Tibial artery (tissue), 4 donors: ENCODE results near the gene SEMA4C.

Source experiments
- DNase-seq, 2 donors: peaks; one replicate each; pipeline ENCODE4 v3.0.0-alpha.2; 2019
- H3K27ac ChIP-seq, 2 donors: fragments of 200-600 bp; sonication (generic) in 1 of 2; 1 replicate in 1 of 2; 2 replicates in 1 of 2; pipeline ENCODE4 v1.5.1; 2018 to 2019; ENCODE audit warnings: mild to moderate bottlenecking in 1 of 2
- H3K27me3 ChIP-seq, 2 donors: fragments of 200-600 bp; sonication (generic) in 1 of 2; one replicate each; pipeline versions ENCODE4 v1.5.1 to v1.6.0; 2016 to 2019
- H3K36me3 ChIP-seq, 3 donors: fragments of 200-600 bp; sonication (generic) in 2 of 3; one replicate each; pipeline ENCODE4 v1.5.1; 2016 to 2019; ENCODE audit warnings: mild to moderate bottlenecking in 2 of 3
- H3K4me1 ChIP-seq, 4 donors: fragments of 200-600 bp; sonication (generic) in 2 of 4; 1 replicate in 3 of 4; 2 replicates in 1 of 4; pipeline ENCODE4 v1.5.1; 2016 to 2019
- H3K4me3 ChIP-seq, 2 donors: fragments of 200-600 bp; sonication (generic) in 1 of 2; 1 replicate in 1 of 2; 2 replicates in 1 of 2; pipeline ENCODE4 v1.5.1; 2018 to 2019; ENCODE audit warnings: mild to moderate bottlenecking in 2 of 2
- H3K9me3 ChIP-seq, 3 donors: fragments of 200-600 bp; sonication (generic) in 1 of 3; one replicate each; pipeline ENCODE4 v1.5.1; 2016 to 2019
- intact Hi-C: fragments of 100-400 bp; cut with DNase I; formaldehyde crosslinking; loops from one replicate; pipeline ENCODE4 v1.15.0; 2023; ENCODE audit warnings: low total_unique reads
- TF ChIP-seq, protein P1 (sequence below), 2 experiments: fragments of 200-600 bp in 1 of 2; fragments of 450-650 bp in 1 of 2; IDR thresholded peaks; one replicate each; pipeline ENCODE4 v1.5.1; 2017 to 2019; ENCODE audit warnings: antibody characterized with exemption in 2 of 2, mild to moderate bottlenecking in 1 of 2, moderate library complexity in 1 of 2

Gene SEMA4C

DNA sequence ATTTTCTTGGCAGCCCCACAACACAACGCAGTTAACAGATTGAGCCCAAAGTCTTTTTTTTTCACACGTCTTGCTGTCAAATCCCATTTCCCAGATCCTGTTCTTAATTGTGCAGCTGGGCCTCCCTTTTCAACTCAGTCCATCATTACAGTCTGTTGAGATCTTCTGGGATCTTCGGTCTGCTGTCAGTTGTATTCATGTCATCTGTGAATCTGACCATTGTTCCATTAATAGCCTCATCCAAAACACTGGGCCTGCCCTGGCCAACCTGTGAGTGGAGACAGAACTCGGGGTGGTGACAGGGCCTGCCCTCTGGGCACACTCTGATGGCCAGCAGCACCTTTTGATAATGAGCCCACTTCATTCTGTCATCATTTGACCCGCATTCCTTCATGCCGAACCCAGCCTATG lies 39.7 kb upstream of the SEMA4C start:
- H3K4me1 ChIP-seq, result peaks cover 7 to 38% (median 23%) of the 10 kb centered on the region in 4 donors
- TF ChIP-seq, protein P1, sequence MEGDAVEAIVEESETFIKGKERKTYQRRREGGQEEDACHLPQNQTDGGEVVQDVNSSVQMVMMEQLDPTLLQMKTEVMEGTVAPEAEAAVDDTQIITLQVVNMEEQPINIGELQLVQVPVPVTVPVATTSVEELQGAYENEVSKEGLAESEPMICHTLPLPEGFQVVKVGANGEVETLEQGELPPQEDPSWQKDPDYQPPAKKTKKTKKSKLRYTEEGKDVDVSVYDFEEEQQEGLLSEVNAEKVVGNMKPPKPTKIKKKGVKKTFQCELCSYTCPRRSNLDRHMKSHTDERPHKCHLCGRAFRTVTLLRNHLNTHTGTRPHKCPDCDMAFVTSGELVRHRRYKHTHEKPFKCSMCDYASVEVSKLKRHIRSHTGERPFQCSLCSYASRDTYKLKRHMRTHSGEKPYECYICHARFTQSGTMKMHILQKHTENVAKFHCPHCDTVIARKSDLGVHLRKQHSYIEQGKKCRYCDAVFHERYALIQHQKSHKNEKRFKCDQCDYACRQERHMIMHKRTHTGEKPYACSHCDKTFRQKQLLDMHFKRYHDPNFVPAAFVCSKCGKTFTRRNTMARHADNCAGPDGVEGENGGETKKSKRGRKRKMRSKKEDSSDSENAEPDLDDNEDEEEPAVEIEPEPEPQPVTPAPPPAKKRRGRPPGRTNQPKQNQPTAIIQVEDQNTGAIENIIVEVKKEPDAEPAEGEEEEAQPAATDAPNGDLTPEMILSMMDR (IDR thresholded peaks at IDR 0.05), result no peak
- no peak overlapping the region for H3K27ac ChIP-seq
- no peak overlapping the region for H3K4me3 ChIP-seq
- H3K36me3 ChIP-seq, result no peaks in the 10 kb centered on the region
- DNase-seq, result no peak
- peaks cover 0 to 4% of the 10 kb centered on the region in 2 donors for H3K27me3 ChIP-seq
- intact Hi-C loops, result no loop called here
- H3K9me3 ChIP-seq, result no peaks in the 10 kb centered on the region

DNA sequence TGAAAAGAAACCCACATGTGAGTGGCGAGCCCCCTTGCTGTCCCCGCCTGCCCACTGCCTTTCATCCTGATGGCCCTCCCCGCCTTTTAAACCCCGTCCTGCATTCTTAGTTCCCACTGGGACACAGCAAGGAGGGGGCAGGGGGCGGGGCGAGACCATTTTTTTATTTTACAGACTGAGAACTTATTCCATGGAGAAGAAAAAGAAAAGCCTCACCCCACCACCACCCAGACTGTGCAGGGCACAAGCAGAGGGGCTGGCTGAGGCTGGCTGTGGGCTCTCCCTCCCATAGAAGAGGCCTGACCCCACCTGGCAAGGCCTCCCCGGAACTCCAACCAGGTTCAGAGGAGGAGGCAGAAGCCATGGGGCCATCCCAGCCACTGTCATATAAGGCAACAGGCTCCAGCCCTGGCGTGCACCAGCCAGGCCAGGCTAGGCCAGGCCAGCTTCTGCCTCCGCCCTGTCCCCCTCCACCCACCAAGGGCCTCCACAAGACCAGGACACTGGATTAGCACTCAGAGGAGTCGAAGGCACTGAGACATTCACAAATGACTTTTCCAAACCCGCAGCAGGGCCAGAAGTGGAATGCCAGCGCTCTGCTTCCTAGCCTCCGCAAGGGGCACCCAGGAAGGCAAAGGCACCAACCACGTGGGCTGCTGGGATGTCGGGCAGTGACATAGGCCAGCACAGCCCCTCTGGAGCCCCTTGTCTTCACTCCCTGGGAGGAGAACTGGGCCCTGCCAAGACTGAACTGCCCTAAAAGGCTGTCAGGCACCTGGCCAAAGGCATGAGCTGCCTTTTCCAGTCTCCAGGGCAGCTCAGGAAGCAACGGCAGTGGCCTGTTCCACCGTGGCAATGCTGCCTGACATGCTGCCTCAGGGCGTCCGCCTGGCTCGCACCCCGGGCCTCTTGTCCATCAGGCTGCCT lies 37.5 kb upstream of the SEMA4C start:
- peak overlapping the region; percentile 42 to 43 for H3K4me3 ChIP-seq
- H3K36me3 ChIP-seq, result no peaks in the 10 kb centered on the region
- intact Hi-C loops, result loop anchor here (1.0 to 2.0 kb wide), 3 partner anchors 19 to 49 kb away; partner anchors contain the start of gene ANKRD39
- H3K27me3 ChIP-seq, result no peaks in the 10 kb centered on the region
- H3K9me3 ChIP-seq, result no peaks in the 10 kb centered on the region
- peaks cover 7 to 55% (median 32%) of the 10 kb centered on the region in 4 donors for H3K4me1 ChIP-seq
- TF ChIP-seq, protein P1 (IDR thresholded peaks at IDR 0.05), result peak in 1 of 2 experiments; percentile 29
- DNase-seq, result peak; percentile 92 to 98
- peak overlapping the region; percentile 87 to 97 for H3K27ac ChIP-seq

DNA sequence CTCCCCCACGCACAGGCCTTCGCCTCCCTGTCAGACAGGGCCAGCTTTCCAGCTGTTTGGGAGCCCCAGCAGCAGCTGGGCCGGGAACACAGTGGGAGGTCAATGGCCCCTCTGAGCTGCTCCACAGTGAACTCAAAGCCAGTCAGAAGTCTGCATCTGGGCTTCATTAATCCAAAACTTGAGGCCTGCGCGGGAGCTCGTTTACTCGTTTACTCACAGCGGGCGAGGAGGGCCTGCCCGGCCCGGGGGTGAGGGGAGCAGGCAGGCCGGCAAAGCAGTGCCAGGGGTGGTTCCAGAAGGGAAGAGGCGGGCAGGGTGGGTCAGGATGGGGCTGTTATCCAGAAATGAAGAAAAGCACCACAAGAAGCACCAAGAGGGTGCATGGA lies 36.8 kb upstream of the SEMA4C start:
- intact Hi-C loops, result loop anchor here (1.0 to 2.0 kb wide), 3 partner anchors 18 to 48 kb away; partner anchors contain the start of gene ANKRD39
- peak; percentile 64 to 83 for DNase-seq
- TF ChIP-seq, protein P1 (IDR thresholded peaks at IDR 0.05), result no peak
- Histone ChIP-seq H3K9me3 (no peaks in the 10 kb centered on the region), H3K36me3 (no peaks in the 10 kb centered on the region), H3K4me3 (peak overlapping the region; percentile 42 to 43), H3K27me3 (no peaks in the 10 kb centered on the region), H3K4me1 (peaks cover 7 to 55% (median 32%) of the 10 kb centered on the region in 4 donors), H3K27ac (peak overlapping the region; percentile 87 to 97)

DNA sequence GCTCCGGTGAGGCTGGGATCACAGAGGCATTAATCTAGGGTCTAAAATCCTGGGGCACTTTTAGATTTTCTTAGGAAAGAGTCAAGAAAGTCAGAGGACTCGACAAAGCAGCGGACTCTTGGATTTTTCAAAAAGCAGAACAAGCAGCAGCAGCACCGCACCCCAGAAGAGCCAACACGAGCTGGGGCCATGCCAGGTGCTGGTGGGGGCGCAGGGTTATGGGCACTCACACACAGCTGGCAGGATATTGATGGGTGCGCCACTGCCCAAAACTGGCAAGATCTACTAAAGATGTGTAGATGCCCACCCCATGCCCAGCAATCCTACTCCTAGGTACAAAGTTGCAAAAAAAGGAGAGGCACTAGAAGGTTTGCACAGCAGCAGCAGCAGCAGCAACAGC lies 33.9 kb upstream of the SEMA4C start:
- TF ChIP-seq, protein P1 (IDR thresholded peaks at IDR 0.05), result no peak
- Histone ChIP-seq H3K27me3 (no peaks in the 10 kb centered on the region), H3K36me3 (no peaks in the 10 kb centered on the region), H3K27ac (peak overlapping the region; percentile 15 to 97), H3K9me3 (no peaks in the 10 kb centered on the region), H3K4me1 (peaks cover 7 to 55% (median 33%) of the 10 kb centered on the region in 4 donors), H3K4me3 (no peak overlapping the region)
- intact Hi-C loops, result no loop called here
- no peak for DNase-seq

DNA sequence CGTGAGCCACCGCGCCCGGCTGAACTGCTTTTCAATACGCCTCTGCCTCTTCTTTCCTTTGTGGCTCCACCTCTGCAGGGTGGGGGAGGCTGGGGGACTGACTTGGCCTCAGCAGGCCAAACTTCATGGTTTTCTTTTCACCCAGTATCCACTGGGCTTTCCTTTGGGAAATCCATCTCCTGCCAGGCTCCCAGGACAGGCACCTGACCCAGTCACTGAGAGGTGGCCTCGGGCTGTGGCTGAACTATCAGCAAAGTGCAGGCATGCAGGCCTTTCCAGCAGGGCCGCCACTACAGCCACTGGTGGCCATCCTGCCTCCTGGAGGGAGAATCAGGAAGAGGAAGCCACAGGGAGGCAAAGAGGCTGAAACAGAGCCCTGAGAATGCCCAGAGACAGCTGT lies 33.4 kb upstream of the SEMA4C start:
- intact Hi-C loops, result no loop called here
- no peak for DNase-seq
- Histone ChIP-seq H3K9me3 (no peaks in the 10 kb centered on the region), H3K4me3 (no peak overlapping the region), H3K27me3 (no peaks in the 10 kb centered on the region), H3K36me3 (no peaks in the 10 kb centered on the region), H3K4me1 (peaks cover 7 to 50% (median 32%) of the 10 kb centered on the region in 4 donors), H3K27ac (peak overlapping the region; percentile 15 to 97)
- TF ChIP-seq, protein P1 (IDR thresholded peaks at IDR 0.05), result no peak
